Measurements from ENCODE around the gene MYO1G.

The MYO1G gene

GRCh38 chr7:44920119-44920518 lies 58.7 kb downstream of the MYO1G start:
- H3K4me3 ChIP-seq (replicated peaks in 1 of 2; ENCODE audit: low read depth in 2 of 2, low read length in 2 of 2), result no peak overlapping the region
- no peak for TF ChIP-seq CTCF (IDR thresholded peaks at IDR 0.05; ENCODE audit: low read depth, low read length)
- DNase-seq (ENCODE audit: low read depth in 2 of 2), result no peak

GRCh38 chr7:44918029-44918428 lies 60.8 kb downstream of the MYO1G start:
- H3K4me3 ChIP-seq (replicated peaks in 1 of 2; ENCODE audit: low read depth in 2 of 2, low read length in 2 of 2), result no peak overlapping the region
- TF ChIP-seq CTCF (IDR thresholded peaks at IDR 0.05; ENCODE audit: low read depth, low read length), result no peak
- DNase-seq (ENCODE audit: low read depth in 2 of 2), result no peak

- no peak for DNase-seq (ENCODE audit: low read depth in 2 of 2)
- TF ChIP-seq CTCF (IDR thresholded peaks at IDR 0.05; ENCODE audit: low read depth, low read length), result no peak
- H3K4me3 ChIP-seq (replicated peaks in 1 of 2; ENCODE audit: low read depth in 2 of 2, low read length in 2 of 2), result no peak overlapping the region
Measured at GRCh38 chr7:44917465-44917864, 61.4 kb downstream of the MYO1G start.

- no peak for DNase-seq (ENCODE audit: low read depth in 2 of 2)
- TF ChIP-seq CTCF (IDR thresholded peaks at IDR 0.05; ENCODE audit: low read depth, low read length), result no peak
- no peak overlapping the region for H3K4me3 ChIP-seq (replicated peaks in 1 of 2; ENCODE audit: low read depth in 2 of 2, low read length in 2 of 2)
Measured at GRCh38 chr7:44914992-44915607, 63.7 kb downstream of the MYO1G start.

GRCh38 chr7:44912775-44913347 lies 66.0 kb downstream of the MYO1G start:
- DNase-seq (ENCODE audit: low read depth in 2 of 2), result peak in 1 of 2 donors; percentile 8
- TF ChIP-seq CTCF (IDR thresholded peaks at IDR 0.05; ENCODE audit: low read depth, low read length), result no peak
- H3K4me3 ChIP-seq (replicated peaks in 1 of 2; ENCODE audit: low read depth in 2 of 2, low read length in 2 of 2), result no peak overlapping the region
